ENCODE measurements around the gene LPAR5. TPM values are rescaled to one million over a fixed set of nuclear protein-coding genes. Genes with fewer than 3 reads are reported as not detected.

Gene LPAR5
- total and polyA plus RNA-seq, 2 of the 13 experiments (the other 11 are each of a cell fraction or from before 2014, with no cell fraction given), result 0.09 to 0.32 TPM

DNA sequence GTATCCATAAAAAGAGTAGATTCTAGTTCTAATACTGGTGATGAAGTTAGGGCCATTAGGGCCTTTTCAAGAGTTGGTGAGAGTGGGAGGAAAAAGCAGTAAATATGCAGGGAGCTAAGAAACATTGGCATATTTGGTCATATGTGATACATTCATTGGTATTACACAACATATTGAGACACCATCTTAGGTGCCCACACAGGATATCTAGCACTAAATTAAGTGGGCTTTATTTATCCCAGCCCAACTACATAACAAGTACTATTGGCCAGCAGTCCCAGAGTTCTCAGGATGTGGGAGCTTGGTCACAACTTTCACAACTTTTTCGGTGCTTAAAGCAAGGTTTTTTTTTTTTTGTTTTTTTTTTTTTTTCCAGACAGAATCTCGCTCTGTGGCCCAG, 29.1 kb upstream of the LPAR5 start:
- BruUV-seq (replicated peaks), result no TSS peak
- no peak for ATAC-seq
- DNase-seq (ENCODE audit: low spot score), result no peak
- Histone ChIP-seq H3K27ac (ENCODE audit: extremely low read length, insufficient read depth, low read length) (no peak overlapping the region), H3K36me3 (replicated peaks in 1 of 2; ENCODE audit: control insufficient read depth in 1 of 2, insufficient read depth in 2 of 2, low read length in 2 of 2) (peaks cover 5 to 30% of the 10 kb centered on the region in 2 experiments), H3K27me3 (ENCODE audit: control insufficient read depth in 1 of 2, insufficient read depth in 2 of 2, low read length in 2 of 2) (no peaks in the 10 kb centered on the region; a peak in 1 of 5 replicates), H3K9ac (ENCODE audit: insufficient read depth, low read depth, low read length) (no peak overlapping the region), H3K4me2 (ENCODE audit: low read depth, low read length) (no peak overlapping the region), H3K9me3 (ENCODE audit: low read length) (no peaks in the 10 kb centered on the region), H3K4me3 (replicated peaks in 1 of 3; ENCODE audit: insufficient read depth in 1 of 3, low read depth in 2 of 3, low read length in 3 of 3) (no peak overlapping the region), H4K20me1 (ENCODE audit: insufficient read depth, low read length) (no peaks in the 10 kb centered on the region), H3K79me2 (ENCODE audit: insufficient read depth, low read length) (peaks cover 7% of the 10 kb centered on the region), H2AFZ (ENCODE audit: low read length) (no peak overlapping the region), H3K4me1 (ENCODE audit: insufficient read depth, low read length) (peaks cover 18% of the 10 kb centered on the region)
- intact Hi-C loops (cut with micrococcal nuclease; ENCODE audit: unreplicated experiment), result no loop called here
- ChIA-PET CTCF (ENCODE audit: low intra/inter-chr PET ratio, low total read pairs) (no interaction called here), POLR2A (interaction anchor here (2.9 to 3.4 kb wide), 2 partner anchors 24 to 59 kb away, joined by 10 to 19 read pairs; partner anchors contain the start of genes COPS7A and ZNF384)
- TF ChIP-seq, protein P1, sequence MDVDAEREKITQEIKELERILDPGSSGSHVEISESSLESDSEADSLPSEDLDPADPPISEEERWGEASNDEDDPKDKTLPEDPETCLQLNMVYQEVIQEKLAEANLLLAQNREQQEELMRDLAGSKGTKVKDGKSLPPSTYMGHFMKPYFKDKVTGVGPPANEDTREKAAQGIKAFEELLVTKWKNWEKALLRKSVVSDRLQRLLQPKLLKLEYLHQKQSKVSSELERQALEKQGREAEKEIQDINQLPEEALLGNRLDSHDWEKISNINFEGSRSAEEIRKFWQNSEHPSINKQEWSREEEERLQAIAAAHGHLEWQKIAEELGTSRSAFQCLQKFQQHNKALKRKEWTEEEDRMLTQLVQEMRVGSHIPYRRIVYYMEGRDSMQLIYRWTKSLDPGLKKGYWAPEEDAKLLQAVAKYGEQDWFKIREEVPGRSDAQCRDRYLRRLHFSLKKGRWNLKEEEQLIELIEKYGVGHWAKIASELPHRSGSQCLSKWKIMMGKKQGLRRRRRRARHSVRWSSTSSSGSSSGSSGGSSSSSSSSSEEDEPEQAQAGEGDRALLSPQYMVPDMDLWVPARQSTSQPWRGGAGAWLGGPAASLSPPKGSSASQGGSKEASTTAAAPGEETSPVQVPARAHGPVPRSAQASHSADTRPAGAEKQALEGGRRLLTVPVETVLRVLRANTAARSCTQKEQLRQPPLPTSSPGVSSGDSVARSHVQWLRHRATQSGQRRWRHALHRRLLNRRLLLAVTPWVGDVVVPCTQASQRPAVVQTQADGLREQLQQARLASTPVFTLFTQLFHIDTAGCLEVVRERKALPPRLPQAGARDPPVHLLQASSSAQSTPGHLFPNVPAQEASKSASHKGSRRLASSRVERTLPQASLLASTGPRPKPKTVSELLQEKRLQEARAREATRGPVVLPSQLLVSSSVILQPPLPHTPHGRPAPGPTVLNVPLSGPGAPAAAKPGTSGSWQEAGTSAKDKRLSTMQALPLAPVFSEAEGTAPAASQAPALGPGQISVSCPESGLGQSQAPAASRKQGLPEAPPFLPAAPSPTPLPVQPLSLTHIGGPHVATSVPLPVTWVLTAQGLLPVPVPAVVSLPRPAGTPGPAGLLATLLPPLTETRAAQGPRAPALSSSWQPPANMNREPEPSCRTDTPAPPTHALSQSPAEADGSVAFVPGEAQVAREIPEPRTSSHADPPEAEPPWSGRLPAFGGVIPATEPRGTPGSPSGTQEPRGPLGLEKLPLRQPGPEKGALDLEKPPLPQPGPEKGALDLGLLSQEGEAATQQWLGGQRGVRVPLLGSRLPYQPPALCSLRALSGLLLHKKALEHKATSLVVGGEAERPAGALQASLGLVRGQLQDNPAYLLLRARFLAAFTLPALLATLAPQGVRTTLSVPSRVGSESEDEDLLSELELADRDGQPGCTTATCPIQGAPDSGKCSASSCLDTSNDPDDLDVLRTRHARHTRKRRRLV (CRISPR knock-in tag; IDR thresholded peaks at IDR 0.05), result no peak
- TF ChIP-seq CEBPB (IDR thresholded peaks at IDR 0.05; ENCODE audit: borderline replicate concordance, low read depth, low read length) (0 out of 2 replicates have a peak, but pooled peaks have one; percentile 25), RBM22 (optimal IDR thresholded peaks at IDR 0.05; ENCODE audit: low read length) (peak; percentile 83), SPEN (CRISPR knock-in tag; IDR thresholded peaks at IDR 0.05; ENCODE audit: low read depth) (no peak), POLR2G (IDR thresholded peaks at IDR 0.05; ENCODE audit: low read depth, low read length) (0 out of 2 replicates have a peak, but pooled peaks have one; percentile 7), ZNF446 (CRISPR knock-in tag; IDR thresholded peaks at IDR 0.05) (no peak), ZNF761 (CRISPR knock-in tag; conservative IDR thresholded peaks at IDR 0.05) (no peak)
- in situ Hi-C loops (cut with HindIII; ENCODE audit: extremely low pct_ligation_motif_present, low pct_unique_long_range_greater_than_20kb), result loop anchor here (5.0 kb wide), 1 partner anchor 32 kb away; no protein-coding TSS in a partner anchor
- whole genome bisulfite sequencing (ENCODE audit: low lambda C conversion rate), result 97% methylated on average over 2 of the region's 2 CpGs
- FAIRE-seq, result no peak

Measured in HepG2 (cell line).